HEK293 (cell line): ENCODE measurements around the gene EFEMP2.

Experiments
- IKZF3 ChIP-seq: fragments of 450-650 bp; IDR thresholded peaks from 2 replicates; pipeline ENCODE4 v1.5.0; 2018; ENCODE audit warnings: missing biosample characterization, mild to moderate bottlenecking, missing genetic modification characterization, moderate library complexity
- OVOL3 ChIP-seq: fragments of 450-650 bp; formaldehyde crosslinking; IDR thresholded peaks from 2 replicates; pipeline ENCODE4 v1.5.1; 2016; ENCODE audit warnings: missing biosample characterization, missing genetic modification characterization
- PATZ1 ChIP-seq: fragments of 450-650 bp; formaldehyde crosslinking; IDR thresholded peaks from 2 replicates; pipeline ENCODE4 v1.5.1; 2016; ENCODE audit warnings: missing biosample characterization, missing genetic modification characterization
- REST ChIP-seq: fragments of 450-650 bp; formaldehyde crosslinking; IDR thresholded peaks from 2 replicates; pipeline ENCODE4 v1.5.1; 2016; ENCODE audit warnings: missing biosample characterization, missing genetic modification characterization
- SP2 ChIP-seq: fragments of 450-650 bp; formaldehyde crosslinking; IDR thresholded peaks from 2 replicates; pipeline ENCODE4 v1.5.1; 2016; ENCODE audit warnings: missing biosample characterization, missing genetic modification characterization
- WT1 ChIP-seq: fragments of 450-650 bp; formaldehyde crosslinking; IDR thresholded peaks from 2 replicates; pipeline ENCODE4 v1.5.1; 2016; ENCODE audit warnings: missing biosample characterization, missing genetic modification characterization
- ZBTB20 ChIP-seq: fragments of 450-650 bp; formaldehyde crosslinking; IDR thresholded peaks from 2 replicates; pipeline ENCODE4 v1.5.1; 2016; ENCODE audit warnings: missing biosample characterization, missing genetic modification characterization
- ZNF16 ChIP-seq: fragments of 450-650 bp; formaldehyde crosslinking; IDR thresholded peaks from 2 replicates; pipeline ENCODE4 v1.5.1; 2016; ENCODE audit warnings: low read depth, missing biosample characterization, missing genetic modification characterization
- ZNF239 ChIP-seq: fragments of 450-650 bp; formaldehyde crosslinking; IDR thresholded peaks from 2 replicates; pipeline ENCODE4 v1.5.1; 2016; ENCODE audit warnings: missing biosample characterization, missing genetic modification characterization
- ZNF302 ChIP-seq: fragments of 450-650 bp; formaldehyde crosslinking; IDR thresholded peaks from 2 replicates; pipeline ENCODE4 v1.5.1; 2016; ENCODE audit warnings: missing biosample characterization, missing genetic modification characterization, low read depth
- ZNF335 ChIP-seq: fragments of 450-650 bp; formaldehyde crosslinking; conservative IDR thresholded peaks from 2 replicates; pipeline ENCODE4 v1.5.1; 2016; ENCODE audit warnings: missing biosample characterization, missing genetic modification characterization
- ZNF354C ChIP-seq: fragments of 450-650 bp; formaldehyde crosslinking; IDR thresholded peaks from 2 replicates; pipeline ENCODE4 v1.5.1; 2016; ENCODE audit warnings: missing biosample characterization, missing genetic modification characterization, low read depth, borderline replicate concordance
- ZNF404 ChIP-seq: fragments of 450-650 bp; formaldehyde crosslinking; IDR thresholded peaks from 2 replicates; pipeline ENCODE4 v1.5.1; 2017; ENCODE audit warnings: missing biosample characterization, missing genetic modification characterization
- ZNF433 ChIP-seq: fragments of 450-650 bp; formaldehyde crosslinking; IDR thresholded peaks from 2 replicates; pipeline ENCODE4 v1.5.1; 2016; ENCODE audit warnings: missing biosample characterization, missing genetic modification characterization, low read depth
- ZNF510 ChIP-seq: fragments of 450-650 bp; formaldehyde crosslinking; IDR thresholded peaks from 2 replicates; pipeline ENCODE4 v1.5.1; 2018; ENCODE audit warnings: mild to moderate bottlenecking, missing genetic modification characterization, missing biosample characterization; ENCODE audit not compliant: insufficient replicate concordance
- ZNF518A ChIP-seq: fragments of 450-650 bp; formaldehyde crosslinking; conservative IDR thresholded peaks from 2 replicates; pipeline ENCODE4 v1.5.1; 2016; ENCODE audit warnings: low read depth, missing biosample characterization, missing genetic modification characterization
- ZNF654 ChIP-seq: fragments of 450-650 bp; formaldehyde crosslinking; IDR thresholded peaks from 2 replicates; pipeline ENCODE4 v1.5.1; 2016; ENCODE audit warnings: low read depth, missing biosample characterization, missing genetic modification characterization
- ZNF747 ChIP-seq: fragments of 450-650 bp; formaldehyde crosslinking; IDR thresholded peaks from 2 replicates; pipeline ENCODE4 v1.5.1; 2016; ENCODE audit warnings: missing biosample characterization, missing genetic modification characterization
- TF ChIP-seq, protein P1 (sequence below): fragments of 450-650 bp; formaldehyde crosslinking; IDR thresholded peaks from 2 replicates; pipeline ENCODE4 v1.5.1; 2016; ENCODE audit warnings: missing biosample characterization, missing genetic modification characterization

Gene EFEMP2

GRCh38 chr11:65911682-65912568, 39.3 kb upstream of the EFEMP2 start (continued):
- TF ChIP-seq ZNF518A (tag by site-specific recombination) (no peak), ZNF354C (tag by site-specific recombination) (no peak), ZNF239 (tag by site-specific recombination) (no peak), ZNF747 (tag by site-specific recombination) (no peak), PATZ1 (tag by site-specific recombination) (0 out of 2 replicates have a peak, but pooled peaks have one; percentile 22), ZNF302 (tag by site-specific recombination) (no peak), WT1 (peak; percentile 97), SP2 (tag by site-specific recombination) (peak; percentile 56), REST (tag by site-specific recombination) (peak; percentile 72), ZNF654 (tag by site-specific recombination) (peak; percentile 50), IKZF3 (peak; percentile 64), ZNF433 (tag by site-specific recombination) (no peak), OVOL3 (tag by site-specific recombination) (no peak), ZBTB20 (tag by site-specific recombination) (peak; percentile 13; the same call in 1 of the 2 replicates), ZNF510 (tag by site-specific recombination) (no peak), ZNF335 (tag by site-specific recombination) (peak; percentile 31), ZNF16 (tag by site-specific recombination) (no peak), ZNF404 (no peak)
- TF ChIP-seq, protein P1, sequence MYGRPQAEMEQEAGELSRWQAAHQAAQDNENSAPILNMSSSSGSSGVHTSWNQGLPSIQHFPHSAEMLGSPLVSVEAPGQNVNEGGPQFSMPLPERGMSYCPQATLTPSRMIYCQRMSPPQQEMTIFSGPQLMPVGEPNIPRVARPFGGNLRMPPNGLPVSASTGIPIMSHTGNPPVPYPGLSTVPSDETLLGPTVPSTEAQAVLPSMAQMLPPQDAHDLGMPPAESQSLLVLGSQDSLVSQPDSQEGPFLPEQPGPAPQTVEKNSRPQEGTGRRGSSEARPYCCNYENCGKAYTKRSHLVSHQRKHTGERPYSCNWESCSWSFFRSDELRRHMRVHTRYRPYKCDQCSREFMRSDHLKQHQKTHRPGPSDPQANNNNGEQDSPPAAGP, result peak; percentile 29; the same call in 1 of the 2 replicates
- TF ChIP-seq, all 188 proteins: peak for 20
